SU-DHL-6 (cell line): Measurements from ENCODE around the gene EPHA8.

Experiments
- H2AFZ ChIP-seq: fragments of 200-600 bp; sonication (generic); 2 replicates; pipeline ENCODE4 v1.6.1; 2014; ENCODE audit warnings: low read depth, mild to moderate bottlenecking, moderate library complexity, mixed read lengths, antibody characterized with exemption, low read length; ENCODE audit not compliant: severe bottlenecking
- H3F3A ChIP-seq: fragments of 200-600 bp; shearing (Covaris generic); 2 replicates; pipeline ENCODE4 v1.6.0; 2016; ENCODE audit warnings: antibody characterized with exemption, mild to moderate bottlenecking; ENCODE audit not compliant: insufficient read depth
- H3K27ac ChIP-seq: fragments of 200-600 bp; sonication (generic); 2 replicates; pipeline ENCODE4 v1.5.1; 2016; ENCODE audit warnings: low read depth, mild to moderate bottlenecking, low read length, moderate library complexity, mixed read lengths
- H3K27me3 ChIP-seq: fragments of 200-600 bp; sonication (generic), shearing (Covaris generic); 2 replicates; pipeline ENCODE4 v1.6.0; 2014; ENCODE audit warnings: mild to moderate bottlenecking, low read length
- H3K36me3 ChIP-seq: fragments of 200-600 bp; sonication (generic); 2 replicates; pipeline ENCODE4 v1.6.1; 2014; ENCODE audit warnings: mild to moderate bottlenecking, low read length, mixed read lengths
- H3K4me2 ChIP-seq: fragments of 300-600, 200-600 bp; shearing (Covaris generic), sonication (generic); 2 replicates; pipeline ENCODE4 v1.6.0; 2014; ENCODE audit warnings: low read length, low read depth, mild to moderate bottlenecking; ENCODE audit not compliant: poor library complexity, severe bottlenecking
- H3K4me3 ChIP-seq: fragments of 200-600 bp; sonication (generic); 2 replicates; pipeline ENCODE4 v1.5.1; 2014; ENCODE audit warnings: antibody characterized with exemption, low read length, mild to moderate bottlenecking, mixed read lengths; ENCODE audit not compliant: insufficient read depth, poor library complexity, severe bottlenecking
- H3K79me2 ChIP-seq: fragments of 200-600 bp; sonication (generic); 2 replicates; pipeline ENCODE4 v1.6.1; 2014; ENCODE audit warnings: mild to moderate bottlenecking, low read length, moderate library complexity; ENCODE audit not compliant: insufficient read depth
- H3K9ac ChIP-seq: fragments of 200-600 bp; sonication (generic); 2 replicates; pipeline ENCODE4 v1.7.0; 2014; ENCODE audit warnings: mild to moderate bottlenecking, low read length
- H3K9me2 ChIP-seq: fragments of 200-600 bp; sonication (generic); replicated peaks from 2 replicates; pipeline ENCODE4 v1.6.1; 2014; ENCODE audit warnings: low read length; ENCODE audit not compliant: insufficient read depth
- H3K9me3 ChIP-seq: fragments of 200-600 bp; sonication (generic); 2 replicates; pipeline ENCODE4 v1.6.1; 2014; ENCODE audit warnings: low read length, mixed read lengths; ENCODE audit not compliant: insufficient read depth
- H4K20me1 ChIP-seq: fragments of 200-600 bp; sonication (generic); 2 replicates; pipeline ENCODE4 v1.6.1; 2014; ENCODE audit warnings: low read depth, mild to moderate bottlenecking, antibody characterized with exemption, low read length, moderate library complexity, mixed read lengths
- CTCF ChIP-seq: fragments of 200-600 bp; sonication (generic); IDR thresholded peaks from one replicate; pipeline ENCODE4 v1.5.1; 2017; ENCODE audit warnings: antibody characterized with exemption, mild to moderate bottlenecking, low read length, moderate library complexity; ENCODE audit not compliant: insufficient read depth, poor library complexity, severe bottlenecking
- EZH2phosphoT487 ChIP-seq: fragments of 200-600 bp; sonication (generic), shearing (Covaris generic); conservative IDR thresholded peaks from 2 replicates; pipeline ENCODE4 v1.6.1; 2018; ENCODE audit warnings: mild to moderate bottlenecking, antibody characterized with exemption, low read length, moderate library complexity, mixed read lengths

Gene EPHA8

GRCh38 chr1:22537441-22538139, 25.7 kb upstream of the EPHA8 start:
- no peaks in the 10 kb centered on the region for H3K27me3 ChIP-seq
- H3F3A ChIP-seq: no peaks in the 10 kb centered on the region
- no peak overlapping the region for H3K9ac ChIP-seq
- H3K79me2 ChIP-seq: no peaks in the 10 kb centered on the region
- no peaks in the 10 kb centered on the region for H3K36me3 ChIP-seq
- H3K4me3 ChIP-seq: no peak overlapping the region
- H3K27ac ChIP-seq: no peak overlapping the region
- H4K20me1 ChIP-seq: no peaks in the 10 kb centered on the region
- H3K4me2 ChIP-seq: no peak overlapping the region
- TF ChIP-seq EZH2phosphoT487 (no peak), CTCF (no peak)
- no peaks in the 10 kb centered on the region for H3K9me3 ChIP-seq
- no peak overlapping the region for H2AFZ ChIP-seq
- H3K9me2 ChIP-seq: no peaks in the 10 kb centered on the region

- Histone ChIP-seq H3K9ac (no peak overlapping the region), H3F3A (no peaks in the 10 kb centered on the region), H3K4me2 (no peak overlapping the region), H2AFZ (no peak overlapping the region), H3K9me2 (no peaks in the 10 kb centered on the region), H3K27ac (no peak overlapping the region), H4K20me1 (no peaks in the 10 kb centered on the region), H3K9me3 (no peaks in the 10 kb centered on the region), H3K27me3 (no peaks in the 10 kb centered on the region), H3K4me3 (no peak overlapping the region), H3K36me3 (no peaks in the 10 kb centered on the region), H3K79me2 (no peaks in the 10 kb centered on the region)
- TF ChIP-seq EZH2phosphoT487 (no peak), CTCF (no peak)
Measured at GRCh38 chr1:22539510-22540118, 23.7 kb upstream of the EPHA8 start.

- H3K79me2 ChIP-seq: no peaks in the 10 kb centered on the region
- H3K9me3 ChIP-seq: no peaks in the 10 kb centered on the region
- no peak overlapping the region for H3K9ac ChIP-seq
- no peak overlapping the region for H2AFZ ChIP-seq
- no peak overlapping the region for H3K4me2 ChIP-seq
- H3K4me3 ChIP-seq: no peak overlapping the region
- no peaks in the 10 kb centered on the region for H3F3A ChIP-seq
- TF ChIP-seq EZH2phosphoT487 (no peak), CTCF (no peak)
- no peak overlapping the region for H3K27ac ChIP-seq
- no peaks in the 10 kb centered on the region for H3K36me3 ChIP-seq
- H4K20me1 ChIP-seq: no peaks in the 10 kb centered on the region
- H3K27me3 ChIP-seq: no peaks in the 10 kb centered on the region
- H3K9me2 ChIP-seq: no peaks in the 10 kb centered on the region
Measured at GRCh38 chr1:22540337-22540736, 23.0 kb upstream of the EPHA8 start.
